HG03442 (cell line): ENCODE data around the gene KCNIP2.

Experiments used
- ATAC-seq: cut with Tn5 transposase; IDR thresholded peaks from one replicate; pipeline ENCODE4 v1.9.1; 2021; ENCODE audit warnings: mild to moderate bottlenecking, moderate library complexity; ENCODE audit not compliant: unreplicated experiment

Gene KCNIP2

GRCh38 chr10:101843032-101844021, at the start of gene KCNIP2:
KCNIP2 (minus strand) TSS chr10:101843800; CDS start chr10:101843568, 232 bp downstream.
- ATAC-seq: no peak

GRCh38 chr10:101892782-101893391, 49.3 kb upstream of the KCNIP2 start:
- no peak for ATAC-seq

DNA sequence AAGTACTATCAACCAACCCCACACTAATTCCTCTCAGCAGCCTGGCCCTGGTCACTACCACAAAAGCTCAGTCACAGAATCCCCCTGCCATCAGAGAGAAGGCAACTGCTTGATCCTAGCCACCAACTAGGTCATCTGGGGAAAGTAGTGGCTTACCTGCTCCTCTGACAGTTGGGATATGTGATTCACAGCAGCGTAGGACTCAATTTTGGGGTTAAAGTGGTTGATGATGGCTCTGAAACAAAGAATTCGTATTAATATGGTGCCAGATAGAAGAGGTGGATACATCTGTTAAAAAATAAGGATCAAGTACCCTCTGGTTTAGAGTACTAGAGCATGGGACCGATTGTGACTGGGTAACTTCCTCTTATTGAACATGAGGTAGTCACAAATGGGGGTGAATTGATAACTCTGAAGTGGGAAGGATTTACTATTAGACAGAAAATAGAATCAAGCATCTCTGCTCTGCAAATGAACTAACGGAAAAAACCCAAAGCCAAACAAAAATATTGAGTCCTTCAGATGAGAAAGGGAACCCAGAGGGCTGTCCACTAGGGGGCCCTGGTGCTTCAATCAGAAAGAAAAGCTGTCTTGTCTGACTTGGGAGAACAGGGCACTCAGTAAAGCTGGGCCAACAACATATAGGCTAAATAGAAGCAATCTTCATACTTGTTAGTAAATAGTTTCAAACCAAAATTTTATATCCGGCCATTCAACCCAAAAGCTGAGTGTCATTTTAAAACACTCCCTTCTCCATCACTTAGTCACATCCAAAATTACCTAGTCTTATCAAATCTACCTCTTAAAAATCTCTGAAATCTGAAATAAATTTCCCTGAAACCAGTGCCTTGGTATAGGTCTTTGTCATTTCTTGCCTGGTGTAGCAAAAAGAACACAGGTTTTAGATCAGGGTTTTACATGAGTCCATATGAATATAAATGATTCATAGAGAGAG, 45.9 kb upstream of the KCNIP2 start:
- ATAC-seq: no peak

DNA sequence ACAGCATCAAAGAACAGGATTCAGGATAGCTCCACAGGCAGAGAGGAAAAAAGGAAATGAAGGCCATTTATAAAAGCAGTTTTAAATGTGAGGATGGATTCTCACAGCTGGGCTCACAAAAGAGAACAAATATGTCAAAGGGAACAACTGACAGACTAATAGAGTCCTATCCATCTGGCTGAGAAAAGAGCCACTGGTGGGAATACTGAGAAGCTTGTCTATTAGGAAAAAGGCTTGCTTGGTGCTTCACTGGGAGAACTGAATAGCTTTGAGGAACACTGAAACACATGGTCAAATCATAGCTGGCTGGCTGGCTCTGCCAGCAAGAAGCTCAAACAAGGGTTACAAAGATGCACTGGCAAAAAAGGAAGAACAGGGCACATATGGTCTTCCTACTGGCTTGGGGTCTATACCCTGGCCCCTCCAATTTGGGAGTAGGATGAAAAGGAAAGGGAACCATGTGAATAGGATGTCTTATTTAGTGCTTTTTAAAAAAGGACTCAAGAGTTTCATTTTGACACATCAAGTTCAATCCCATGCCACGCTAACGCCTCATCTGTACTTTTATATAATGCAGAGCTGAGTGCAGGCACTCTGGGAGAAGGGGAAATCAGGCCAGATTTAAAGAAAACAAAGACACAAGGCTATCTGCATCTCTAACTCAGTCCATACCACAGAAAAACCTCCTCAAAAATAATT, 44.8 kb upstream of the KCNIP2 start:
- no peak for ATAC-seq

GRCh38 chr10:101887775-101888174, 44.2 kb upstream of the KCNIP2 start:
- ATAC-seq: no peak

- ATAC-seq: no peak
Measured at GRCh38 chr10:101886521-101887312, 43.1 kb upstream of the KCNIP2 start.

DNA sequence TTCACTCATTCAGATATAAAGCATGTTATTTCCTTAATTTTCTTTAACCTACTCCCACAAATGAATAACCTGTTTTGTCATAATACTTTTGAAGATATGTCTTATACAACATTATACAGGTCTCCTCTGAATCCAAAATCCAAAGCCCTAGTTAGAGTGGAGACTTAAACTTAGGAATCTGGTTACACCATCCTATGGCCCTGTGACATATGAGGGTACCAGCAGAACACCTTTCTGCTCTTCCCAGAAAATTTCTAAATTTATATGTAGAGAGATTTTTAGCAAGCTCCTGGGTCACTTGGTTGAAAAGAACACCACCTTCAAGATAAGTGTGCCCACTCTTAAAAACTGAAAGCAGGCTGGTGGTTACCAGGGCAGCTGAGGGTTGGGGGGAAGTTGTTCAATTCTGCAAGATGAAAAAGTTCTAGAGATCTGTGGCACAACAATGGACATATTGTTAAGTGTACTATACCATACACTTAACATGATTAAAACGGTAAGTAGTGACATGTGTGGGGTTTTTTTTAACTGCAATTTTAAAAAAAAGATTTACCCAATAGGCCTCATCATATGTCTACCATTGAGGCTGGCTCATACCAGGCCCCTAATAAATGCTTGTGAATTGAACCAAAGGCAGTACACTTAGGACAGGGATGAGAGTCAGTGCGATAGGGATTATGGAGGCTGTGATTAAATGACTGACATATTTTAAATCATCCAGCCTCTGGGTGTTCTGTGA, 37.6 kb upstream of the KCNIP2 start:
- ATAC-seq: no peak

GRCh38 chr10:101880232-101880573, 36.6 kb upstream of the KCNIP2 start:
- no peak for ATAC-seq

DNA sequence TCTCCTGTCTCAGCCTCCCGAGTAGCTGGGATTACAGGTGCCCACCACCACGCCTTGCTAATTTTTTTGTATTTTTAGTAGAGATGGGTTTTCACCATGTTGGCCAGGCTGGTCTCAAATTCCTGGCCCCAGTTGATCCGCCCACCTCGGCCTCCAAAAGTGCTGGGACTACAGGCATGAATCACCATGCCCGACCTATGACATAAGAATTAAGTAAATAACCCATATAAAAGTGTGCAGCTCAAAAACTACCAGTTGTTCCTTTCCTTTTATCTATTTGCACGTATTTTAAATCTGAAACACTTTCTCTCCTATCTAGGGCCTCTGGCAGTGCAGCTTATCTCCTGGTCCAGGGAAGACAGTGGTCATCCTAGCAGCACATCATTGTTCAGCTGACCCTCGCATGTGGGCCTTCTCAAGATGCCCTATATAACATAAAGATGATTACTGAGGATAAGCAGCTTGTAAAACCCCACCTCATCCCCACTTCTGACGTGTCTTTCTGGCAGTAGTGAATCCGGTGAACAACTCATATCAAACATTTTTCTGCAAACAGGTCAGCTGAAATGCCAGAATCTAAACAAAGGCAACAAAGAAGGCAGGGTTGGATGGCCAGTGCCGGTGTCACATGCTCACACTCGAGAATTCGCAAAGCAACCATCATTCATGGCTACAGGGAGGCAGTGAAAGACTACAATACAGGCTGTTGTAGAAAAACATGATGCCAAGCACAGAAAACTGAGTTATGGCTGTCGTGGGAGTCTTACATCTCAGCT, 36.0 kb upstream of the KCNIP2 start:
- ATAC-seq: no peak

- ATAC-seq: no peak
Measured at GRCh38 chr10:101878869-101879268, 35.3 kb upstream of the KCNIP2 start.

DNA sequence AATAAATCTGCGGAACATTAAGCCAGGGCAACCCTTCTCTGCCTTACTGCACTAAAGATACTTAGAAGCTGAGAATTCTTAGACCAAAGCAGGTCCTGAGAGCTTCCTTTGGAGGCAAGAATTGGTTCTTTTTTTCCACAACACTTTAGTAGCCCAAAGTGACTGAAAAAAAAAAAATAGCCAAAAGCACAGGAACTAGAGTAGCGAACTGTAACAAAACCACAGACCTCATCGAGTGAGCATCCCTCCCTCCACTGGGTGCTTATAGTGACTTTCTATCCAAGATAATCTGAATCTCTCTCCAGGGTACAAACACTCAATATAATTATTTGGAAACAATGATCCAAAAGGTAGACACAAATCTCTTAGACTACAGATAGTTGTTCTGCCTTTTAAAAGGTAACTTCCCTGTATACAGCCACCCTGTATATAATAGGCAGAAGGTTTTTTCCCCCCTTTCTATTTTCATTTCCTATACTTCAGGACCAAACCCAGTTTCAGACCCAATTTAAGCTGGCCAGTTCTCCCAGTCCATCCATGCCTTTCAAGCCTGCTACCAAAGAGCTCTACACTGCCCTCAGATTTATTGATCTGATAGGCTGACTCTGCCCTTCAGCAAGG, 31.6 kb upstream of the KCNIP2 start:
- no peak for ATAC-seq

GRCh38 chr10:101874252-101874651, 30.7 kb upstream of the KCNIP2 start:
- no peak for ATAC-seq

- no peak for ATAC-seq
Measured at GRCh38 chr10:101867931-101868330, 24.3 kb upstream of the KCNIP2 start.

DNA sequence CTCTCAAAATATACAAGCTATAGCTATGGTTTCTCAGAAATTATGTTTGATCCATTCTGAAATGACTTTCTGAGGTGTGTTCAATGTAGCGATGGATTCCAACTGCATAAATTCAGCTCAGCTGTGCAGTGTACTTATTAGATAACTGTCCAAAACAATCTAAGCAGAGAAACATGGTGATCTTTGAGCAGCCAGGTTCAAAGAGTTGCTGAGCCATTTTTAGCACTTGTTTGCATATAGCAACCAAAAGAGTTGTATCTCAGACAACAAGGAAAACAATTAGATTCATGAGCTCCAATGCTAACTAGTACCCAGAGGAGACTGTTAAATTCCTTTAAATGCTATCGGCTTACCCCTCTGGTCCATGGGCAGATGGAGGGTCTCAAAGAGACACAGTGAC, 15.9 kb upstream of the KCNIP2 start:
- peak; percentile 17 for ATAC-seq

DNA sequence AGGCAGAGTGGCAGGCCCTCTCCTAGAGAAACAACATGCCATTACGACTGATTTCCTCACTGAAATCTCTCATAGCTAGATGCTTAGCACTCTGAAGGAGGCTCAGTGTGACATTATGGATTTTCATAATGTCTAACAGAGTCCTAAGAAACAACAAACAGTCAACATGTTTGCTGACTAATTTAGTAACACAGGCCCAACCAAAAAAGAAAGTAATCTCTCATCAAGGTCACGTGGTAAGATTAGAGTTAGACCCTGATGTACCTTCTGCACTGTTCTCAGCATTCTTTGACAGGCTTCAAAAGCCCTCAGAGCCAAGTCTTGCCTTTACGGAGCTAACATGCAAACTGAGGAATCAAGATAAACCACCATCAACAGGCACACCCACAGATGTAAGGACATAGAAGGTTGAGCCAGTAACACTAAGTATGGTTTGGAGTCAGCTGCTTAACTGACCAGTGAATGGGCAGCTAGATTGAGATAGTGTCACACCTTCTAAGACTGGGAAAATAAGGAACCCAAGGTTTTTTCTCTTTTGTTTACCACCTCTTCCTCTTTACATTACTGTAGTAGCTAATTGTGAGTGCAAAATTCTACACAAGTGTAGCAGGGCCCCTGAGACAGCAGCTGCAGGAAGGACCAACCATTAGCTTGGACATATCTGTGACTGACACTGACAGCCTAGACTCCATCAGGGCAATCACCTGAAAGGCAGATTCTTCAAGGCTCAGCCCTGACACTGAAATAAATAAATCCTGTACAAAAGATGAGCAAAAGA, 15.3 kb upstream of the KCNIP2 start:
- peak; percentile 83 for ATAC-seq

DNA sequence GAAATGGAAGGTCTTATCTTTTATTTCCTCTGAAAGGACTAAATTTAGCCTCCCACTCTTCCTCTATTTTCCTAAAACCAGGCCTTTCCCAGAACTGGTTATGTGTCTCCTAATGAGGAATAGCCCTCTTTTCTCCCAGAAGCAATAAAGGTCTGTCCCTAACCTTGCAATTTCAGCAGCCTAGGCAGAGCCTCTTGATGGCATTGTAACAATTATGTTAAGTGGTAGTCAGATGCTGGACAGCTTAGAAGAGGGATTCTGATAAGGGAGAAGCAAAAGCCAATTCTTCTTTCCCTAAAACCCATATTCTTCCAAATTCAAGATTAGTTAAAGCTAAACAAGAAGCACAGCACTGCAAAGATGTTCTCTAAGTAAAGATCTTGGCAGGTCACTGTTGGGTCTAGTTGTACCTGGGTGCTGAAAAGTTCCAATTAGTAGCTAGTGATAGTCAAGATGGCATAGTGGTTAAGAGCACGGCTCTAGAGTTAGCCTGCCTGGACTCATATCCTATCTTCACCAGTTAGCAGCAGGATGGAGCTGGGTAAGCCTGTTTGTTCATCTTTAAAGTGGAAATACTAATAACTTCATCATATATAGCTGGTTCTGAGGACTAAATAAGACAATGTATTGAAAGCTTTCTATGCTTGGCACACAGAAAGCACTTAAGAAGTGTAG, 14.3 kb upstream of the KCNIP2 start:
- ATAC-seq: no peak

- no peak for ATAC-seq
Measured at GRCh38 chr10:101856626-101857025, 13.0 kb upstream of the KCNIP2 start.
